Aorta (tissue), 5 donors: ENCODE results near the gene MYLK. TPM values are rescaled to one million over a fixed set of nuclear protein-coding genes. Genes with fewer than 3 reads are reported as not detected.

ENCODE experiments used
- ATAC-seq: fragments of 200-7000 bp; cut with Tn5 transposase; one replicate; pipeline ENCODE4 v1.9.1; 2022; ENCODE audit warnings: moderate library complexity; ENCODE audit not compliant: low FRiP score
- DNase-seq, 2 donors: peaks; one replicate each; pipeline ENCODE4 v3.0.0-alpha.2; 2020
- H3K27ac ChIP-seq, 2 donors: one replicate each; pipeline ENCODE4 v1.5.1; 2013; ENCODE audit warnings: low read length in 2 of 2, mild to moderate bottlenecking in 2 of 2, moderate library complexity in 2 of 2, control low read depth in 1 of 2, inconsistent platforms in 1 of 2, low read depth in 1 of 2
- H3K27me3 ChIP-seq, 2 donors: one replicate each; pipeline ENCODE4 v1.6.1; 2013; ENCODE audit warnings: control low read depth in 1 of 2, low read length in 1 of 2, mild to moderate bottlenecking in 1 of 2, moderate library complexity in 1 of 2; ENCODE audit not compliant: insufficient read depth in 2 of 2, control insufficient read depth in 1 of 2
- H3K36me3 ChIP-seq, 2 donors: one replicate each; pipeline ENCODE4 v1.6.1; 2013; ENCODE audit warnings: control low read depth in 1 of 2, low read length in 1 of 2, mild to moderate bottlenecking in 1 of 2; ENCODE audit not compliant: insufficient read depth in 2 of 2, control insufficient read depth in 1 of 2
- H3K4me1 ChIP-seq, 2 donors: one replicate each; pipeline ENCODE4 v1.6.1; 2013; ENCODE audit warnings: low read length in 2 of 2, control low read depth in 1 of 2, mild to moderate bottlenecking in 1 of 2, moderate library complexity in 1 of 2; ENCODE audit not compliant: insufficient read depth in 2 of 2, control insufficient read depth in 1 of 2
- H3K4me3 ChIP-seq, 2 donors: one replicate each; pipeline ENCODE4 v1.5.1; 2013; ENCODE audit warnings: low read length in 2 of 2, control low read depth in 1 of 2, mild to moderate bottlenecking in 1 of 2
- H3K9me3 ChIP-seq: one replicate; pipeline ENCODE4 v1.6.1; 2013; ENCODE audit warnings: mild to moderate bottlenecking, low read length; ENCODE audit not compliant: control insufficient read depth
- WGBS, 2 donors: extraction: QIAGEN DNeasy Blood & Tissue Kit; methylation state at CpG; one replicate each; pipeline ENCODE4 v1.1.7; 2013; 5-methylcytosine and 5-hydroxymethylcytosine counted together
- intact Hi-C, 2 donors: fragments of 100-400 bp; cut with DNase I; formaldehyde crosslinking; loops; one replicate each; pipeline versions ENCODE4 v1.14.2 to v1.15.0; 2022
- polyA plus RNA-seq, 2 donors: library from polyadenylated mRNA; stranded (reverse); fragments of 200-250 nt; gene quantifications; one replicate each; pipeline ENCODE4 v1.2.3, GENCODE V29; 2013
- total RNA-seq, 2 donors: library from RNA; stranded (reverse); fragmentation: NEBNext Ultra II Directional; extraction: Animal tissue kit (Norgen Biotek cat#: 25700); gene quantifications; one replicate each; pipeline ENCODE4 v1.2.1, GENCODE V29; 2021
- donor health status: healthy with polysubstance abuse.
- donor health status: Bipolar disorder and iron deficiency.
- donor health status: DM: no; HTN: no; CAD: no.
- donor health status: DM: no; HTN: no; CAD: no.
- donor health status: DM: yes; HTN: yes; CAD: no.

The MYLK gene
- total and polyA plus RNA-seq, 4 donors, result 134 to 786 (median 314) TPM

- no peak overlapping the region for H3K4me3 ChIP-seq
- no peaks in the 10 kb centered on the region for H3K9me3 ChIP-seq
- peaks cover 4% of the 10 kb centered on the region in 2 donors for H3K36me3 ChIP-seq
- intact Hi-C loops, result loop anchor here in 1 of 2 donors (10.0 kb wide), 1 partner anchor 217 kb away; no protein-coding TSS in a partner anchor
- no peaks in the 10 kb centered on the region for H3K27me3 ChIP-seq
- DNase-seq, result no peak
- peaks cover 11% of the 10 kb centered on the region in 2 donors for H3K4me1 ChIP-seq
- WGBS, 2 donors, result 67 to 68% methylated on average over 6 of the region's 6 CpGs
- ATAC-seq, result no peak
- H3K27ac ChIP-seq, result peak overlapping the region; percentile 10 to 95
Measured at GRCh38 chr3:123657568-123657967, 226.6 kb downstream of the MYLK start.

- intact Hi-C loops, result loop anchor here in 1 of 2 donors (10.0 kb wide), 1 partner anchor 218 kb away; no protein-coding TSS in a partner anchor
- Histone ChIP-seq H3K36me3 (peaks cover 4% of the 10 kb centered on the region in 2 donors), H3K27me3 (no peaks in the 10 kb centered on the region), H3K27ac (peak overlapping the region; percentile 54 to 95), H3K9me3 (no peaks in the 10 kb centered on the region), H3K4me1 (peaks cover 9 to 11% of the 10 kb centered on the region in 2 donors), H3K4me3 (no peak overlapping the region)
- 83 to 85% methylated on average over 10 of the region's 10 CpGs for WGBS, 2 donors
- DNase-seq (no peak), ATAC-seq (no peak)
Measured at GRCh38 chr3:123657111-123657510, 227.0 kb downstream of the MYLK start.

GRCh38 chr3:123656691-123657090, 227.4 kb downstream of the MYLK start:
- Histone ChIP-seq H3K27ac (peak overlapping the region; percentile 54 to 95), H3K4me1 (peaks cover 9 to 11% of the 10 kb centered on the region in 2 donors), H3K4me3 (no peak overlapping the region), H3K9me3 (no peaks in the 10 kb centered on the region), H3K27me3 (no peaks in the 10 kb centered on the region), H3K36me3 (peaks cover 4 to 5% of the 10 kb centered on the region in 2 donors)
- no peak for ATAC-seq
- DNase-seq, result no peak
- intact Hi-C loops, result loop anchor here in 1 of 2 donors (10.0 kb wide), 1 partner anchor 218 kb away; no protein-coding TSS in a partner anchor
- 69 to 71% methylated on average over 2 of the region's 2 CpGs for WGBS, 2 donors

GRCh38 chr3:123656274-123656673, 227.9 kb downstream of the MYLK start:
- 65 to 68% methylated on average over 3 of the region's 3 CpGs for WGBS, 2 donors
- intact Hi-C loops, result loop anchor here in 1 of 2 donors (10.0 kb wide), 1 partner anchor 219 kb away; no protein-coding TSS in a partner anchor
- no peaks in the 10 kb centered on the region for H3K27me3 ChIP-seq
- no peak overlapping the region for H3K4me3 ChIP-seq
- peaks cover 4 to 8% of the 10 kb centered on the region in 2 donors for H3K36me3 ChIP-seq
- ATAC-seq (no peak), DNase-seq (no peak)
- peak overlapping the region; percentile 54 to 76 for H3K27ac ChIP-seq
- H3K9me3 ChIP-seq, result no peaks in the 10 kb centered on the region
- H3K4me1 ChIP-seq, result peaks cover 9 to 11% of the 10 kb centered on the region in 2 donors

GRCh38 chr3:123655400-123655799, 228.7 kb downstream of the MYLK start:
- intact Hi-C loops, result loop anchor here in 1 of 2 donors (10.0 kb wide), 1 partner anchor 219 kb away; no protein-coding TSS in a partner anchor
- H3K9me3 ChIP-seq, result no peaks in the 10 kb centered on the region
- peaks cover 8% of the 10 kb centered on the region in 2 donors for H3K36me3 ChIP-seq
- no peaks in the 10 kb centered on the region for H3K27me3 ChIP-seq
- H3K4me3 ChIP-seq, result no peak overlapping the region
- ATAC-seq (no peak), DNase-seq (no peak)
- H3K27ac ChIP-seq, result peak overlapping the region; percentile 46 to 77
- H3K4me1 ChIP-seq, result peaks cover 9 to 11% of the 10 kb centered on the region in 2 donors
- 50 to 61% methylated on average over 2 of the region's 2 CpGs for WGBS, 2 donors

GRCh38 chr3:123653221-123653682, 230.9 kb downstream of the MYLK start:
- DNase-seq, result peak; percentile 86
- peaks cover 8 to 20% of the 10 kb centered on the region in 2 donors for H3K36me3 ChIP-seq
- WGBS, 2 donors, result 3 to 6% methylated on average over 5 of the region's 5 CpGs
- H3K4me3 ChIP-seq, result no peak overlapping the region
- no peaks in the 10 kb centered on the region for H3K27me3 ChIP-seq
- no peaks in the 10 kb centered on the region for H3K9me3 ChIP-seq
- H3K27ac ChIP-seq, result peak overlapping the region; percentile 3 to 19
- intact Hi-C loops, result loop anchor here (2.0 to 10.0 kb wide), 5 partner anchors 48 to 222 kb away; no protein-coding TSS in a partner anchor
- H3K4me1 ChIP-seq, result peaks cover 0 to 10% of the 10 kb centered on the region in 2 donors
- ATAC-seq, result peak; percentile 77

- peak; percentile 91 for ATAC-seq
- Histone ChIP-seq H3K27me3 (no peaks in the 10 kb centered on the region), H3K36me3 (peaks cover 8 to 21% of the 10 kb centered on the region in 2 donors), H3K27ac (peak overlapping the region in 1 of 2 donors; percentile 19), H3K9me3 (no peaks in the 10 kb centered on the region), H3K4me3 (no peak overlapping the region), H3K4me1 (peaks cover 0 to 6% of the 10 kb centered on the region in 2 donors)
- intact Hi-C loops, result loop anchor here (2.0 to 10.0 kb wide), 5 partner anchors 48 to 222 kb away; no protein-coding TSS in a partner anchor
- DNase-seq, result peak; percentile 85 to 93
- WGBS, 2 donors, result 8 to 9% methylated on average over 9 of the region's 9 CpGs
Measured at GRCh38 chr3:123652342-123652984, 231.7 kb downstream of the MYLK start.

GRCh38 chr3:123651449-123652341, 232.4 kb downstream of the MYLK start:
- H3K36me3 ChIP-seq, result peaks cover 8 to 25% of the 10 kb centered on the region in 2 donors
- peak; percentile 65 to 77 for DNase-seq
- no peak for ATAC-seq
- no peak overlapping the region for H3K4me3 ChIP-seq
- peaks cover 0 to 6% of the 10 kb centered on the region in 2 donors for H3K4me1 ChIP-seq
- 30 to 33% methylated on average over 11 of the region's 11 CpGs for WGBS, 2 donors
- H3K27me3 ChIP-seq, result no peaks in the 10 kb centered on the region
- H3K9me3 ChIP-seq, result no peaks in the 10 kb centered on the region
- intact Hi-C loops, result loop anchor here (2.0 to 10.0 kb wide), 5 partner anchors 49 to 223 kb away; no protein-coding TSS in a partner anchor
- peak overlapping the region in 1 of 2 donors; percentile 60 for H3K27ac ChIP-seq
